Measurements from ENCODE around the gene INCENP. TPM values are rescaled to one million over a fixed set of nuclear protein-coding genes. Genes with fewer than 3 reads are reported as not detected.

Gene INCENP
- total RNA-seq, 2 experiments from 2014 or later = 103 to 183 TPM

DNA sequence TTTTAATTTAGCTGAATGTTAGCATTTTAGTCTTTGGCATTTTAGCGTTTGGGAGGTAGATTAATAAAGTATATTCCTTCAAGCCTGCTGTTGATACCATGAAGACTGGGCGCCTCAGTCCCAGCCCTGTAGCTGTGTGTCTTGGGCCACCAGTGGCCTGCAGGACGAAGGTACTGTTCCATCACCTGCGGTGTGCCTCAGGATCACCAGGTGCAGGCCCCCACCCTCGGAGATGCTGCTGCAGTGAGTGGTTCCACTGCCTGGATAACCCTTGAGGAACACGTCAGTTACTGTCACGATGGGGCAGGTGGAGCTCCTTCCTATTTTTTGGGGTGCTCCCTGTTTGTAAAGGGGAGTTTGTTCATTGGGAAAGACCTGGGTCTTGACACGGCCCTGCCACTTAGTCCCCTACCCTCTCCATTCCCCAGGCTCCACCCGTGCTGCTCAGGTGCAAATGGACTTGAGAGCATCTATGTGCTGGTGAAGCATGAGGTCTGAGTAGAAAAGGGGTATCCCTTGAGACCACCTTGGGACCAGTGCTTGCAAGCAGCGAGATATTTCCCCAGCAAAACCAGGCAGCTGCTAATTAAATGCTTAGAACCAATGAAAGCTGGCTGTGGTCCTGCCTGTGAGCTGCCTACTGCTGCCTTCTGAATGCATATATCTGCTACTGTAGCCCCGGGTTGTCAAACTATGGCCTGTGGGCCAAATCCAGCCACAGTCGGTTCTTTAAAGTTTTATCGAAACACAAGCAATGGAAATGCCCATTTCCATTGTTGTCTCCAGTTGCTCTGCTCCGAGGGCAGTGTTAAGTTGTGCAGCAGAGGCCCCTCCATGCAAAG is 28.7 kb downstream of the INCENP start:
- ChIA-PET CTCF (ENCODE audit: unreplicated experiment) (no interaction called here), POLR2A (no interaction called here)
- Histone ChIP-seq H3K79me2 (ENCODE audit: insufficient read depth, low read depth, low read length) (no peaks in the 10 kb centered on the region), H3K27ac (ENCODE audit: low read depth, low read length, poor library complexity, severe bottlenecking) (no peak overlapping the region), H3K9me2 (ENCODE audit: insufficient read depth, low read length) (no peaks in the 10 kb centered on the region), H2AFZ (ENCODE audit: low read length) (no peak overlapping the region), H3K4me1 (ENCODE audit: insufficient read depth, low read length, poor library complexity, severe bottlenecking) (no peaks in the 10 kb centered on the region), H3K4me3 (ENCODE audit: low read depth, low read length, poor library complexity, severe bottlenecking) (no peak overlapping the region), H4K20me1 (ENCODE audit: insufficient read depth, low read length) (no peaks in the 10 kb centered on the region; the same call in 1 of the 2 replicates), H3K4me2 (ENCODE audit: low read length) (no peak overlapping the region), H3K36me3 (ENCODE audit: insufficient read depth, low read length) (peaks cover 64% of the 10 kb centered on the region), H3K9me3 (ENCODE audit: low read length) (no peaks in the 10 kb centered on the region)
- BruUV-seq (replicated peaks) = no TSS peak
- no peak for DNase-seq (ENCODE audit: low spot score)
- TF ChIP-seq EZH2phosphoT487 (IDR thresholded peaks at IDR 0.05; ENCODE audit: borderline replicate concordance, low read depth, low read length) = no peak
- TF ChIP-seq, protein P1, sequence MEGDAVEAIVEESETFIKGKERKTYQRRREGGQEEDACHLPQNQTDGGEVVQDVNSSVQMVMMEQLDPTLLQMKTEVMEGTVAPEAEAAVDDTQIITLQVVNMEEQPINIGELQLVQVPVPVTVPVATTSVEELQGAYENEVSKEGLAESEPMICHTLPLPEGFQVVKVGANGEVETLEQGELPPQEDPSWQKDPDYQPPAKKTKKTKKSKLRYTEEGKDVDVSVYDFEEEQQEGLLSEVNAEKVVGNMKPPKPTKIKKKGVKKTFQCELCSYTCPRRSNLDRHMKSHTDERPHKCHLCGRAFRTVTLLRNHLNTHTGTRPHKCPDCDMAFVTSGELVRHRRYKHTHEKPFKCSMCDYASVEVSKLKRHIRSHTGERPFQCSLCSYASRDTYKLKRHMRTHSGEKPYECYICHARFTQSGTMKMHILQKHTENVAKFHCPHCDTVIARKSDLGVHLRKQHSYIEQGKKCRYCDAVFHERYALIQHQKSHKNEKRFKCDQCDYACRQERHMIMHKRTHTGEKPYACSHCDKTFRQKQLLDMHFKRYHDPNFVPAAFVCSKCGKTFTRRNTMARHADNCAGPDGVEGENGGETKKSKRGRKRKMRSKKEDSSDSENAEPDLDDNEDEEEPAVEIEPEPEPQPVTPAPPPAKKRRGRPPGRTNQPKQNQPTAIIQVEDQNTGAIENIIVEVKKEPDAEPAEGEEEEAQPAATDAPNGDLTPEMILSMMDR (conservative IDR thresholded peaks at IDR 0.05; ENCODE audit: low read length) = no peak
- intact Hi-C loops (cut with micrococcal nuclease; ENCODE audit: unreplicated experiment) = no loop called here

DNA sequence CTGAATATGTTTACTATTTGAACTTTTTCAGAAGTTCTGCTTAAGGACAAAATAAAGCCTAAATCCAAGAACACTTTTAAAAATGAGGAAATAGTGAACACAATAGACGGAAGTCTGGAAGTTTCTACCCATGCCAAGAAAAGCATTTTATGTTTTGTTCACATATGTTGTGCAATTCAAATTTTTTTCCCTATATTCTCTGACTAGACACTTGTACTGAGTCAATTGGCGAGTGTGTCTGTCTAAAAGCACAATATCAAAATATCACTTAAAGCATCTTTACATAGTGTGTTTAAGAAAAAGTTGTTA is 29.2 kb downstream of the INCENP start:
- intact Hi-C loops (cut with micrococcal nuclease; ENCODE audit: unreplicated experiment) = no loop called here
- BruUV-seq (replicated peaks) = no TSS peak
- Histone ChIP-seq H3K9me3 (ENCODE audit: low read length) (no peaks in the 10 kb centered on the region), H3K79me2 (ENCODE audit: insufficient read depth, low read depth, low read length) (no peaks in the 10 kb centered on the region), H3K4me1 (ENCODE audit: insufficient read depth, low read length, poor library complexity, severe bottlenecking) (no peaks in the 10 kb centered on the region), H3K4me2 (ENCODE audit: low read length) (no peak overlapping the region), H4K20me1 (ENCODE audit: insufficient read depth, low read length) (no peaks in the 10 kb centered on the region), H3K27ac (ENCODE audit: low read depth, low read length, poor library complexity, severe bottlenecking) (no peak overlapping the region), H2AFZ (ENCODE audit: low read length) (no peak overlapping the region), H3K36me3 (ENCODE audit: insufficient read depth, low read length) (peaks cover 58% of the 10 kb centered on the region), H3K4me3 (ENCODE audit: low read depth, low read length, poor library complexity, severe bottlenecking) (no peak overlapping the region), H3K9me2 (ENCODE audit: insufficient read depth, low read length) (no peaks in the 10 kb centered on the region)
- ChIA-PET CTCF (ENCODE audit: unreplicated experiment) (no interaction called here), POLR2A (no interaction called here)
- DNase-seq (ENCODE audit: low spot score) = no peak
- TF ChIP-seq, protein P1 (conservative IDR thresholded peaks at IDR 0.05; ENCODE audit: low read length) = no peak
- TF ChIP-seq EZH2phosphoT487 (IDR thresholded peaks at IDR 0.05; ENCODE audit: borderline replicate concordance, low read depth, low read length) = no peak

DNA sequence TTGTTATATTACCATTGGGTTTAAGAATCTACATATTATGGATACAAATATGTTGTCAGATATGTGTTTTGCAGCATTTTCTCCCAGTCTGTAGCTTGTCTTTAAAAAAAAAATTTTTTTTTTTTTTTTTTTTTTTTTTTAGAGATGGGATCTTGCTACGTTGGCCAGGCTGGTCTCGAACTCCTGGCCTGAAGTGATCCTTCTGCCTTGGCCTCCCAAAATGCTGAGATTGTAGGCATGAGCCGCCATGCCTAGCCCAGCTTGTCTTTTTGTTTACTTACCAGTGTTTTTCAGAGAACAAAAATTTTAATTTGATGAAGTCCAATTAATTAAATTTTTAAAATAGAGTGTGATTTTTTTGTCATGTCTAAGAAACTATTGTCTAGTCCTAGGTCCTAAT is 29.8 kb downstream of the INCENP start:
- DNase-seq (ENCODE audit: low spot score) = no peak
- ChIA-PET POLR2A (interaction anchor here (0.5 kb wide), 1 partner anchor 253 kb away, joined by 5 read pairs; no protein-coding TSS in a partner anchor), CTCF (ENCODE audit: unreplicated experiment) (no interaction called here)

More for the DNA sequence above, 29.8 kb downstream of the INCENP start:
- Histone ChIP-seq H3K4me1 (ENCODE audit: insufficient read depth, low read length, poor library complexity, severe bottlenecking) (no peaks in the 10 kb centered on the region), H3K79me2 (ENCODE audit: insufficient read depth, low read depth, low read length) (no peaks in the 10 kb centered on the region), H3K9me2 (ENCODE audit: insufficient read depth, low read length) (no peaks in the 10 kb centered on the region), H3K36me3 (ENCODE audit: insufficient read depth, low read length) (peaks cover 52% of the 10 kb centered on the region), H3K4me3 (ENCODE audit: low read depth, low read length, poor library complexity, severe bottlenecking) (no peak overlapping the region), H4K20me1 (ENCODE audit: insufficient read depth, low read length) (no peaks in the 10 kb centered on the region), H3K27ac (ENCODE audit: low read depth, low read length, poor library complexity, severe bottlenecking) (no peak overlapping the region), H3K9me3 (ENCODE audit: low read length) (no peaks in the 10 kb centered on the region), H3K4me2 (ENCODE audit: low read length) (no peak overlapping the region), H2AFZ (ENCODE audit: low read length) (no peak overlapping the region)
- TSS peak; percentile 53 for BruUV-seq (replicated peaks)
- intact Hi-C loops (cut with micrococcal nuclease; ENCODE audit: unreplicated experiment) = no loop called here
- TF ChIP-seq, protein P1 (conservative IDR thresholded peaks at IDR 0.05; ENCODE audit: low read length) = no peak
- no peak for TF ChIP-seq EZH2phosphoT487 (IDR thresholded peaks at IDR 0.05; ENCODE audit: borderline replicate concordance, low read depth, low read length)

Data from OCI-LY7 (cell line).